Fibroblast of villous mesenchyme (primary cell): ENCODE results near the gene MRPL3. TPM values are rescaled to one million over a fixed set of nuclear protein-coding genes. Genes with fewer than 3 reads are reported as not detected.
A peak's percentile ranks its signal among the peaks of the same experiment; 100 is the strongest.

Experiments
- DNase-seq: peaks from one replicate; pipeline ENCODE4 v3.0.0-alpha.2; 2010; ENCODE audit warnings: low read depth
- H3K4me3 ChIP-seq: 2 replicates; pipeline ENCODE4 v1.5.1; 2011; ENCODE audit warnings: low read depth, mild to moderate bottlenecking, low read length
- CTCF ChIP-seq: IDR thresholded peaks from 2 replicates; pipeline ENCODE4 v1.5.1; 2012; ENCODE audit warnings: low read depth, mild to moderate bottlenecking, low read length; ENCODE audit not compliant: insufficient read depth
- total RNA-seq: library from RNA; depleted of rRNA; stranded (reverse); fragments of >200 nt; gene quantifications from 2 replicates; pipeline ENCODE4 v1.2.3, GENCODE V29; 2012

The MRPL3 gene
- 98.9 and 123 TPM in 2 replicates for total RNA-seq

GRCh38 chr3:131502530-131503319, at the start of gene MRPL3:
Gene MRPL3, minus strand, starts transcription at chr3:131502971. Its CDS starts 150 bp downstream, at chr3:131502821.
- no peak for TF ChIP-seq CTCF
- peak within 1 kb of the TSS; percentile 95 for H3K4me3 ChIP-seq
- DNase-seq, result peak; percentile 92

- DNase-seq, result no peak
- TF ChIP-seq CTCF, result no peak
- H3K4me3 ChIP-seq, result no peak overlapping the region
These were observed 49.0 kb upstream of the MRPL3 start for GRCh38 chr3:131551761-131552160.

- no peak for DNase-seq
- H3K4me3 ChIP-seq, result no peak overlapping the region
- TF ChIP-seq CTCF, result no peak
These were observed 48.0 kb upstream of the MRPL3 start for GRCh38 chr3:131550562-131551465.

GRCh38 chr3:131549340-131549739, 46.6 kb upstream of the MRPL3 start:
- no peak overlapping the region for H3K4me3 ChIP-seq
- no peak for DNase-seq
- TF ChIP-seq CTCF, result peak; percentile 44

GRCh38 chr3:131547585-131547984, 44.8 kb upstream of the MRPL3 start:
- no peak overlapping the region for H3K4me3 ChIP-seq
- no peak for DNase-seq
- TF ChIP-seq CTCF, result no peak

- DNase-seq, result no peak
- no peak overlapping the region for H3K4me3 ChIP-seq
- no peak for TF ChIP-seq CTCF
These were observed 43.7 kb upstream of the MRPL3 start for GRCh38 chr3:131546441-131546840.
